HepG2 (cell line): ENCODE data around the gene CNRIP1. TPM values are rescaled to one million over a fixed set of nuclear protein-coding genes. Genes with fewer than 3 reads are reported as not detected.

Experiments used
- ATRX ChIP-seq: sonication (generic); formaldehyde crosslinking; IDR thresholded peaks from 2 replicates; pipeline ENCODE4 v1.4.0; 2020; ENCODE audit warnings: missing genetic modification reagents, borderline replicate concordance
- BRCA1 ChIP-seq: sonication (generic); formaldehyde crosslinking; IDR thresholded peaks from 2 replicates; pipeline ENCODE4 v1.4.0; 2020; ENCODE audit warnings: missing genetic modification reagents
- DR1 ChIP-seq: sonication (generic); formaldehyde crosslinking; IDR thresholded peaks from 2 replicates; pipeline ENCODE4 v1.8.0; 2021; ENCODE audit warnings: mild to moderate bottlenecking, missing genetic modification reagents, inconsistent platforms
- HNRNPK ChIP-seq: fragments of 200-400 bp; formaldehyde crosslinking; IDR thresholded peaks from 2 replicates; pipeline ENCODE4 v1.6.1; 2018; ENCODE audit warnings: low read length, low read depth, moderate library complexity, mild to moderate bottlenecking; ENCODE audit not compliant: poor library complexity, severe bottlenecking
- KLF6 ChIP-seq: IDR thresholded peaks from 2 replicates; pipeline ENCODE4 v1.8.0; 2016; ENCODE audit warnings: missing biosample characterization, missing genetic modification reagents
- NFIC ChIP-seq: IDR thresholded peaks from 2 replicates; pipeline ENCODE4 v1.6.1; 2012; ENCODE audit warnings: mild to moderate bottlenecking, low read length, inconsistent platforms
- PRPF4 ChIP-seq: fragments of 200-400 bp; formaldehyde crosslinking; IDR thresholded peaks from 2 replicates; pipeline ENCODE4 v1.6.1; 2016; ENCODE audit warnings: low read length, low read depth; ENCODE audit not compliant: poor library complexity, severe bottlenecking
- SNAPC4 ChIP-seq: sonication (generic); formaldehyde crosslinking; IDR thresholded peaks from 2 replicates; pipeline ENCODE4 v1.4.0; 2020; ENCODE audit warnings: mild to moderate bottlenecking, missing genetic modification reagents
- ZBTB2 ChIP-seq: sonication (generic); formaldehyde crosslinking; IDR thresholded peaks from 2 replicates; pipeline ENCODE4 v1.8.0; 2022; ENCODE audit warnings: low read depth, missing genetic modification reagents
- polyA plus RNA-seq, 8 experiments: library from polyadenylated mRNA; depleted of rRNA in 3 of 8; stranded (reverse) in 7 of 8; unstranded in 1 of 8; fragments of >200 nt; fragmentation: Illumina TruSeq in 4 of 8; extraction: Trizol in 4 of 8; gene quantifications; 2 replicates each; pipeline versions ENCODE4 v1.2.1 to v1.2.3, GENCODE V29; 2011 to 2016; ENCODE audit warnings: low read depth in 4 of 8, missing spikeins in 1 of 8, mixed read lengths in 1 of 8; ENCODE audit not compliant: insufficient read depth in 1 of 8
- total RNA-seq, 5 experiments: library from RNA; depleted of rRNA; stranded (reverse); fragments of >200 nt; fragmentation: Illumina TruSeq; extraction: Trizol; gene quantifications; 2 replicates each; pipeline ENCODE4 v1.2.3, GENCODE V29; 2016; ENCODE audit warnings: low read depth in 1 of 5

Gene CNRIP1
- total and polyA plus RNA-seq, 2 of the 13 experiments (the other 11 are each of a cell fraction or from before 2014, with no cell fraction given): not detected

- TF ChIP-seq SNAPC4 (0 out of 2 replicates have a peak, but pooled peaks have one; percentile 16), PRPF4 (no peak), ATRX (no peak), ZBTB2 (no peak), KLF6 (no peak), DR1 (CRISPR knock-in tag) (0 out of 2 replicates have a peak, but pooled peaks have one; percentile 1), NFIC (0 out of 2 replicates have a peak, but pooled peaks have one; percentile 42), HNRNPK (peak; percentile 63), BRCA1 (CRISPR knock-in tag) (0 out of 2 replicates have a peak, but pooled peaks have one; percentile 14)
These were observed 66.3 kb downstream of the CNRIP1 start (continued) for GRCh38 chr2:68253219-68254068.
